Measurements from ENCODE around the gene TBC1D13.

TBC1D13 gene

DNA sequence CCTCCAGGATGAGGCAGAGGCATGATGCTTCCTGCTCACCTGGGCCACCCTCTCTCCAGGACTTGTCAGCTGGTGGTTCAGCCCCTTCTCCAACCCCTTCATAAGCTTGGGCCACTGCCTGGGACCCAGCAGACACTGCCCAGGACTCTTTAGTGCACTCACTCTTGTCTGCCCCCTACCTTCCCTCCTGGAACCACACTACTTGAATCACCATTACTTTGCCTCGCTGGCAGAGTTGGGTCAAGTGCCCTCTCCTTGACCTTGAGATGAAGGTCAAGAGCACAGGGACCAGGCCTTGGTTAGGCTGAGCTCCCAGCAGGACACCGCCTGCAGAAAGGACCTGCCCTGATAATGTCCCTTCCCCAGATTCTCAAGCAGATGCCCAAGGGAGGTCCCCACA is 22.8 kb downstream of the TBC1D13 start:
- H3K4me3 ChIP-seq (replicated peaks; ENCODE audit: low read depth, low read length), result no peak overlapping the region
- TF ChIP-seq, protein P1, sequence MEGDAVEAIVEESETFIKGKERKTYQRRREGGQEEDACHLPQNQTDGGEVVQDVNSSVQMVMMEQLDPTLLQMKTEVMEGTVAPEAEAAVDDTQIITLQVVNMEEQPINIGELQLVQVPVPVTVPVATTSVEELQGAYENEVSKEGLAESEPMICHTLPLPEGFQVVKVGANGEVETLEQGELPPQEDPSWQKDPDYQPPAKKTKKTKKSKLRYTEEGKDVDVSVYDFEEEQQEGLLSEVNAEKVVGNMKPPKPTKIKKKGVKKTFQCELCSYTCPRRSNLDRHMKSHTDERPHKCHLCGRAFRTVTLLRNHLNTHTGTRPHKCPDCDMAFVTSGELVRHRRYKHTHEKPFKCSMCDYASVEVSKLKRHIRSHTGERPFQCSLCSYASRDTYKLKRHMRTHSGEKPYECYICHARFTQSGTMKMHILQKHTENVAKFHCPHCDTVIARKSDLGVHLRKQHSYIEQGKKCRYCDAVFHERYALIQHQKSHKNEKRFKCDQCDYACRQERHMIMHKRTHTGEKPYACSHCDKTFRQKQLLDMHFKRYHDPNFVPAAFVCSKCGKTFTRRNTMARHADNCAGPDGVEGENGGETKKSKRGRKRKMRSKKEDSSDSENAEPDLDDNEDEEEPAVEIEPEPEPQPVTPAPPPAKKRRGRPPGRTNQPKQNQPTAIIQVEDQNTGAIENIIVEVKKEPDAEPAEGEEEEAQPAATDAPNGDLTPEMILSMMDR (IDR thresholded peaks at IDR 0.05; ENCODE audit: low read depth, low read length, missing control alignments), result peak; percentile 9
- no peak for DNase-seq (ENCODE audit: extremely low read depth, low read depth)

DNA sequence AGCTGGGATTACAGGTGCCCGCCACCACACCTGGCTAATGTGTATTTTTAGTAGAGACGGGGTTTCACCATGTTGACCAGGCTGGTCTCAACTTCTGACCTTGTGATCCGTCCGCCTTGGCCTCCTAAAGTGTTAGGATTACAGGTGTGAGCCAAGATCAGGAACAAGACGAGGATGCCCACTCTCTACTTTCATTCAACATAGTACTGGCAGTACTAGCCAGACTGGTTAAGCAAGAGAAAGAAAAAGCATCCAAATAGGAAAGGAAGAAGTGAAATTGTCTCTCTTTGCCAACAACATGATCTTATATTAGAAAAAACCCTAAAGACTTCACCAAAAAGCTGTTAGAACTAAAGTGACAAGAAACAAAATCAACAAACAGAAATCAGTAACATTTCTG is 23.8 kb downstream of the TBC1D13 start:
- no peak overlapping the region for H3K4me3 ChIP-seq (replicated peaks; ENCODE audit: low read depth, low read length)
- DNase-seq (ENCODE audit: extremely low read depth, low read depth), result no peak
- TF ChIP-seq, protein P1 (IDR thresholded peaks at IDR 0.05; ENCODE audit: low read depth, low read length, missing control alignments), result no peak

DNA sequence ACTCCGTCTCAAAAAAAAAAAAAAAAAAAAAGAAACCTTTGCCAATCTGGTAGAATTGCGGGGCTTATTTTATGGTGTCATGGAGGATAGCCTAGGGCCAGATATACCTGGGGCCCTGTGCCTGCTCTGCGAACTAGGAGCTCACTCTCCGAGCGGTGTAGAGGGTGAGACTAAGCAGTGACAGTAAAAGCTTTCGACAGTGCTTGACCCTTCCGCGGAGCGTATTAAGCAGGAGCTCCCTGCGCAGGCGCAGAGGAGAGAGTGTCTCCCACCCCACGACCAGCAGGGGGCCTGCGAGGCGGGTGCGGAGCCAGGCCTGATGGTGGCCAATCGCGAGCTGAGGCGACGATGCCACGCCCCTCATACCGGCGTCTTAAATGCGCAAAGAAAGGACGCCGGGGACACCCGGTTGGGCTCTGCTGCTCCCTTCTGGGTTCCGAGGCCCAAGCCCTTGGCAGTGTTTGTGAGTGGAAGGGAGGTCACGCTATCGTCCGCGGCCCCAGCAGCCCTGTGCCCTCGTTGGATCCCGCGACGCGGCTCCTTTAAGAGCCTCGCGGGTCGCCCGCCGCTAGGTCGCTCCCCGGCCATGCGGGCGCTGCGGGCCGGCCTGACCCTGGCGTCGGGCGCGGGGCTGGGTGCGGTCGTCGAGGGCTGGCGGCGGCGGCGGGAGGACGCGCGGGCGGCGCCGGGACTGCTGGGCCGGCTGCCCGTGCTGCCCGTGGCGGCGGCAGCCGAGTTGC is 31.2 kb downstream of the TBC1D13 start, which contains the start of gene ENDOG:
Gene ENDOG (plus strand): TSS at position 402 of the 740 bp plus-strand sequence. CDS start 185 bp downstream, at position 587.
- peak; percentile 88 for DNase-seq (ENCODE audit: extremely low read depth, low read depth)
- TF ChIP-seq, protein P1 (IDR thresholded peaks at IDR 0.05; ENCODE audit: low read depth, low read length, missing control alignments), result peak; percentile 99
- peak within 1 kb of the TSS; percentile 62 for H3K4me3 ChIP-seq (replicated peaks; ENCODE audit: low read depth, low read length)

DNA sequence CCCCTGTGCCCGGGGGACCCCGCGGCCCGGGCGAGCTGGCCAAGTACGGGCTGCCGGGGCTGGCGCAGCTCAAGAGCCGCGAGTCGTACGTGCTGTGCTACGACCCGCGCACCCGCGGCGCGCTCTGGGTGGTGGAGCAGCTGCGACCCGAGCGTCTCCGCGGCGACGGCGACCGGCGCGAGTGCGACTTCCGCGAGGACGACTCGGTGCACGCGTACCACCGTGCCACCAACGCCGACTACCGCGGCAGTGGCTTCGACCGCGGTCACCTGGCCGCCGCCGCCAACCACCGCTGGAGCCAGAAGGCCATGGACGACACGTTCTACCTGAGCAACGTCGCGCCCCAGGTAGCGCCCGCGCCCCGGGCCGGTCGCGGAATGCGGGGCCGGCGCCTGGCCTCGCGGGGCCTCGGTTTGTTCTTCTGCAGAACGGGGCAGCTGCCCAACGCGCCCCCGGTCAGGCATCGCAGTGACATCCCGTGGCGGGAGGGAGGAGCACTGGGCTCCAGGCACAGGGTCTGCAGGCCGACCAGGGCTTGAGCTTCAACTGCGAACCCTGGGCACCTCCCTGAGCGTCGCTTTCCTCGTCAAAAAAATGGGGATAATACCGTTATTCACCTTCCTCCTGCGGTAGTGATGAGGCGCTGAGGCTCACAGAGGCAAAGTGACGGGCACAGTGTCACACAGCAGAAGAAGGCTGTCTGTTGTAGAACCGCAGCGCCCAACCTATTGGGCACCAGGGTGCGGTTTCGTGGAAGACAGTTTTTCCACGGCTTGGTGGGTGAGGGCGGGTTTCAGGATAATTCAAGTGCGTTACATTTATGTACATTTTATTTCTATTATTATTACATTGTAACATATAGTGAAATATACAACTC is 32.0 kb downstream of the TBC1D13 start:
- DNase-seq (ENCODE audit: extremely low read depth, low read depth), result no peak
- TF ChIP-seq, protein P1 (IDR thresholded peaks at IDR 0.05; ENCODE audit: low read depth, low read length, missing control alignments), result no peak
- H3K4me3 ChIP-seq (replicated peaks; ENCODE audit: low read depth, low read length), result peak overlapping the region; percentile 62

DNA sequence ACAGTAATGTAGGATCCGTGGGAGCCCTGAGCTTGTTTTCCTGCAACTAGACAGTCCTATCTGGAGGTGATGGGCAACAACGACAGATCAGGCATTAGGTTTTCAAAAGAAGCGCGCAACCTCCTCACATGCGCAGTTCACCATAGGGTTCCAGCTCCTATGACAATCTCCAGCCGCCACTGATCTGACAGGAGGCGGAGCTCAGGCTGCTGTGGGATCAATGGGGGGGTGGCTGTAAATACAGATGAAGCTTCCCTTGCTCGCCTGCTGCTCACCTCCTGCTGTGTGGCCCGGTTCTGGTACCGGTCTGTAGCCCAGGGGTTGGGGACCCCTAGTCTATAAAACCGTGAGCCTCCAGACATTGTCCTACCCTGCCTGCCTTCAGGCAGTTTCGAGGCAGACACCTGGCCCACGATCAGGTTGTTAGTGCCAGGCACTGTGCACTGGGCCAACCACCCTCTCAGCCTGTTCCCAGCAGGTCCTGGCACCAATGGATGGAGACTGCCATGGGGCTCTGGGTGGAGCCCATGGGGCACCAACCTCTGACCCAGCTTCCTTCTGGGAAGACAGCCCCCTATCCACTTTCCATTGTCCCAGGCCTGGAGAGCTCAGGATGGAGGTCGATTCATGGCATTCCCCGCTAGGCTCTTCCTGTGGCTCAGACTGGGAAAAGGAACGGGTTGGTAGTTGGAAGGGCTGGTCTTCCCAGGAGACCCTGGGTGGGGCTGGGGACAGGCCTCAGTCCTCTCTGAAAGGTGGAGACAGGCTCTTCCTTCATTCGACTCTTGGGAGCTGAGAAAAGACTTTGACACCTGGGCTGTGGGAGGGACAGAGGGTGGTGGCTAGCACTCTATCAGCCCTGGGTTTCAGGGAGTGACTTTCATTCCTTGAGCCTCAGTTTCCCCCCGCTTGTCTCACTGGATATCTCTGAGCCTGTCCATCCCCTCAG is 32.9 kb downstream of the TBC1D13 start:
- DNase-seq (ENCODE audit: extremely low read depth, low read depth), result no peak
- peak overlapping the region; percentile 62 for H3K4me3 ChIP-seq (replicated peaks; ENCODE audit: low read depth, low read length)
- TF ChIP-seq, protein P1 (IDR thresholded peaks at IDR 0.05; ENCODE audit: low read depth, low read length, missing control alignments), result no peak

Measured in HFF-Myc (cell line).